Activated T-helper 1 cell treated with Interleukin-2 at 50 U/mL for 16 hours (primary cell): ENCODE results near the gene AQP2.
"Not testable (repeated sequence)": the region's sequence is repeated elsewhere in the genome, so short reads cannot be mapped to it uniquely, and the experiment has no call there.

Source experiments
- DNase-seq: peaks from one replicate; pipeline ENCODE4 v3.0.0-alpha.2; 2020; ENCODE audit warnings: low read depth

AQP2 gene

DNA sequence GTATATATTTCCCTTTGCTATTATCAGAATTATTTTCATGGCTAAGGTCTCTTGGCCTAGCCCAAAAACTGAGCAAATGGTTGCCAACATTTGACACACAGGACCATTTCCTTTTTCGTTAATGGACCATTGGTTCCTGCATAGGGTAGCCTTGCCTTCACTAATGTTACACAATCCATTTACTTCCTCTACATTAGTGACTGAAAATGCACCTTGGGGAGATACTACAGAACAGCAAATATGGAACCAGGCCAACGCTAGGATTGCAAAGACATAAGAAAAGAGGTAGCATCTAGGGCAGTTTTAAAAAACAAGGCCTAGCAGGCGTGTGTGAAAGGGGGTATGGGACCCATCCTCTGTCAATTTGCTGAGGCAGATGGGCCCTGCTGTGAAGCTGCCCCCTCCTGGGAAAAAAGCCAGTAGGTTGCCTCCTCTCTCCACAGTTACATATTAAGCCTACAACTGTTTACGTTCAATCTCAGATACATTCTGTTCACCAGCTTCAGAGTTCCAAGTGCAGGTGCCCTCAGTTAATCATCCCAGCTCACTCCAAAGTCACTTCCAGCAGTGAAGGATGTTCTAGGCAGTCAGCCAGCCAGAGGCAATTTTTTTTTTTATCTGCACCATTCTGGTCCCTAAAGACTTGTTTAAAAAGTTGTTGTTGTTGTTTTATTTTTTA lies 37.2 kb downstream of the AQP2 start:
- DNase-seq, result no peak

DNA sequence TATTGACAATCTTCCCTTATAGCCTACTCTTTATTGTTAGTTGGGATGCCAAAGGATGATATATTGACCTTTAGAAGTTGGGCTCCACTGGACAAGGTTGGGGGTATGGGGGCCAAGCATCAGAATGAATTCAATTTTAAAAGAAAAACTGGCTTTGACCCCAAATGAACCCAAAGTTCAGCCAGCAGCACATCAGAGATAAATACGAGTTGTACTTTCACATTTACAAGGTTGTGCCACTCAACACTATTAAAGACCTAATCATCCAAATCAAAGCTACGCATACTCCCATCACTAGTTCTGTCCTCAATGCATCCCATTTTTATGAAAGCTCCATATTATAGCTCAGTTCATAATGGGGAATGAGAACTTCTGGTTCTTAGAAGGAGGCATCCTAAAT lies 38.9 kb downstream of the AQP2 start:
- DNase-seq, result not testable (repeated sequence)

DNA sequence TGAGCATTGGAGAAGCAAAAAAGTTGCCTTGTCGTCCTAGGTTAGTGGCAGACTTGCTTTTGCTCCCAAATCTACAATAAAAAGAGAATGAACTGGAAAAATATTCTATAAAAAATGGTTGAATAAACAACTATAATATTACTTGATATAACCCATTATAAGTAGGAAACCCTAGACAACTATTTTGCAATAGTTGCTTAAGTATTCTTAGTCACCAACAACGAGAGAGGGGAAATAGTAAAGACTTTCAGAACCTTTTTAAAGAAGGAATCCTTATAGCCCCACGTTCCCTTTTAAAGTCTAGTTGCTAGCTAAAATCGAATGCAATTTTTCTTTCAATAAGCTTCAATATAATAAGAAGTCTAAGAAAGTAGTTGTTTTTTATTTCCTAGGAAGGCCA lies 39.7 kb downstream of the AQP2 start:
- DNase-seq, result no peak

DNA sequence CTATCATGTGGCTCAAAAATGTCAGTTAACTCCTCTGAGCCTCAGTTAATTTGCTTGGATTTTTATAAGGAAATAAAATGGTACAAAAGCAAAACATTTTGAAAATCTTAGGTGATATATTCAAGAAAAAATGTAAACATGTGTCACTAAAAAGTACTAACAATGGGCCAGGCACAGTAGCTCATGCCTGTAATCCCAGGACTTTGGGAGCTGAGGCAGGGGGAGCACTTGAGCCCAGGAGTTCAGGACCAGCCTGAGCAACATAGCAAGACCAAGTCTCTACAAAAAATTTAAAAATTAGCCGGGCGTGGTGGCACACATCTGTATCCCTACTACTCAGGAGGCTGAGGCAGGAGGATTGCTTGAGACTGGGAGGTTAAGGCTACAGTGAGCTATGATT lies 47.9 kb downstream of the AQP2 start:
- DNase-seq, result no peak

DNA sequence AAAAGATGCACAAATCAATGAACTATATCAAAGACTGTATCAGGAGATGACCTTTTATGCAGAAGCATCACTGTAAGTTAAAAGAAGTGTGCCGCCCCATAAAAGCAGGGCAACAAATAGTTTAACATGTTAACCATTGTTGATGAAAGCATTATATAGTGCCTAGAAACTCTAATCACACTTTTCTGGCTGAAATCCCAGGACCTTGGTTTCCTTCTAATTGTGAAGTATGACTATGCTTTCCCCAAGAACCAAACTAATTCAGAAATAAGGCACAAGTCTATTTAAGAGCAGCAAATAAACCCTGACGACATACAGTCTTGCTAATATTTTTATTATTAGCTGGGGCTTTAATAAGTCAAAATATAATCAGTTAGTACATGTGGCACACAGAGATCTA lies 53.1 kb downstream of the AQP2 start:
- no peak for DNase-seq

DNA sequence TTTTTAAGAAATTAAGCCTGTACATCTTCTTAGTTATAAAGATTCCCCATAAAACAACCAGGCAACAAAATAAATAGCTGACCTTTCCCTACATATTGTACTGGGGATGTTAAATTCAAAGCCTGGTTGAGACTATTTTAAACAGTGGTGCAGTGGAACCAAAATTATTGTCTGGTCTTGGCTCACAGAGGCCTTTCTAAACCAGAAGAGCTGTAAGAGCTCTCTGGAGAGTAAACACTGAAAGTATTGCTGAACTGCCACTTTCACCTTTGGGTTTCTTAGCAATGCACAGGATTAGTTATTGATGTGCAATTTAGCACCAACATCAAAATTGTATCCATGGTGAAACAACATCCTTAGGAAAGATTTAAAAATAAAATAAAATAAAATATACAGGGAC lies 54.2 kb downstream of the AQP2 start:
- DNase-seq, result no peak

DNA sequence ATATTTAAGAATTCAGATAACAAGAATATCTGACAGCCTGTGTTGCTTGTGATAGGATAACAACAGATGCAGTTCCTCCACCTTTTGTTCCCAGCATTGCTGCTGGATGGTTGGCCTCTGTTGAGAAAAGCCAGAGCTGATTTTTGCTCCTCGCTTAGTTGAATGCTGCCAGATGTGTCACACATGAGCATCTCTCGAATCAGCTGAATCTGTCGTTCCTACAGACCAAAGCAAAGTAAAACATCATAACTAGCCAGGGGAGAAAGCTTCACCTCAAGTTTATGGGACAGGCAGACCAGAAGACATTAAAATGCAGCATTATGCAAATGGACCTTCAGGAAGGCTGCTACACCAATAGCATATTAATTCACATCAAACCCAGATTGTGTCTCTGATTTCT lies 54.6 kb downstream of the AQP2 start:
- DNase-seq, result no peak

DNA sequence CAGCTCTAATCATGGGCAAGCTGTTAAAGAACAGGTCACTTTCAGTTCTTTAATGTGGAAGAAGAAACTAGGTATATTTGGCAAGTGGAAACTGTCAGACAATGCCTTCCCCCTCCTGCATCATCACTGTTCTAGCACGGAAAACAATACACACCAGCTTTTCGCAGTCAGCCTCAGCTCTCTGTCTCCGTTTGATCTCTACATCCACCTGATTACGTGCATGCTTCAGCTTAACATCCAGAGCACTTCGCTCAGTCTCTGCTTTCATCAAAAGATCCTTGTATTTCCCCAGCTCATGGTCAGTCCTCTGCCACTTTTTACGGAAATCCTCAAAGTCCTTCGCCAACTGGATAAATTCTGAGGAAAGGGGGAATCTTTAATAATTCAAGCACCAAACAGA lies 55.7 kb downstream of the AQP2 start:
- no peak for DNase-seq

DNA sequence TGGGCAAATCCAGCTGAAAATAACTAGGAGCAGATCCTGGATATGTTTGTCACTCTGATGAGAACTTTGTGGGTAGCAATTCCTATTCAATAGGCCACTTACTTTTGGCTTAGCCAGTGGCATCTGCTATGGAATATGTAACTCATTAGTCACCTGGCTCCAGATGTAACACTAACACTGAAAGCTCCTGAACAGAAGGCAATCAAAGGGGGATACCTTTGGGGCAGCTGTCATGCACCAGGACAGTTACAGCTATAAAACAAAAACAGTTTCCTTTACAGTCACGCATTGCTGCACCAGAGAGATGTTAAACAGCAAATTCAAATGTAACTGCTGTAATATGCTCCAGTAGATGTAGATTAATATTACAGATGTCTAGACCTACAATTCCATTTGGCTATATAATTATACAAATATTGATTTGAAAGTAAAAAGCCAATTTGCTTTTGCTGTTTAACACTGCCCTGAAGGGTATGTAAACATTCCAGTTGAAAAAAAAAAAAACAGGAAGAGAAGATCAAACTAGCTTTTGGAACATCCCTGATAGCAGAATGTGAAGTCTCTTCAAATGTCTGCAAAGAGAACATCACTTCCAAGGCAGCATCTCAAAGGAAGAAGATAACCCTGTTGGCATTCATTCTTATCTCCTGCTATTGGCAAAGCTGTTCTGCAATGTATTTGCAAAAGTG lies 56.4 kb downstream of the AQP2 start:
- DNase-seq, result no peak
